Neural cell (in vitro differentiated cells): ENCODE data around the gene FOSL2.

ENCODE experiments used
- EZH2 ChIP-seq: fragments of 200-600, 300-800 bp; shearing (Covaris generic), sonication (generic); IDR thresholded peaks from 2 replicates; pipeline ENCODE4 v1.6.1; 2014; ENCODE audit warnings: antibody characterized with exemption, low read length, borderline replicate concordance, mild to moderate bottlenecking; ENCODE audit not compliant: insufficient read depth, poor library complexity, severe bottlenecking
- POLR2AphosphoS5 ChIP-seq: IDR thresholded peaks from 2 replicates; pipeline ENCODE4 v1.6.1; 2012
- RAD21 ChIP-seq: fragments of 450-650 bp; conservative IDR thresholded peaks from 2 replicates; pipeline ENCODE4 v1.6.1; 2014; ENCODE audit warnings: antibody characterized with exemption, mild to moderate bottlenecking, moderate library complexity
- TF ChIP-seq, protein P1 (sequence below): fragments of 450-650 bp; IDR thresholded peaks from 2 replicates; pipeline ENCODE4 v1.5.1; 2014; ENCODE audit warnings: antibody characterized with exemption, mild to moderate bottlenecking, moderate library complexity; ENCODE audit not compliant: poor library complexity, severe bottlenecking

DNA sequence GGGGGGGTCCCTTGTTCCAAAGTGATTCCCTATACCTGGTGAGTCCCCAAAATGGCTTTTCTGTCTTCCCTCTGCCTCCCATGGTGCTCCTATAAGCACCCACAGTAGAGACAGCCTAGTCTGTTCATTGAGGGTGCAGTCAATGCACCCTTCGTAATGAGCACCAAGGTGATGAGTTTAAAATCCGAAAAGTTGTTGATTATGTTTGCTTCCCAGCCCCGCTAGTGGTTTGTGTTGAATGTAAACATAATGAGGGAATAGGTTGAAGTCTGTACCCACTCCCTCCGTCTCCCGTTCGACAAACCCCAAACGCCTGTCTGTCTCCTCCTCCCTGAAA lies 2.3 kb downstream of the FOSL2 start:
- TF ChIP-seq POLR2AphosphoS5, result no peak
- TF ChIP-seq, protein P1, sequence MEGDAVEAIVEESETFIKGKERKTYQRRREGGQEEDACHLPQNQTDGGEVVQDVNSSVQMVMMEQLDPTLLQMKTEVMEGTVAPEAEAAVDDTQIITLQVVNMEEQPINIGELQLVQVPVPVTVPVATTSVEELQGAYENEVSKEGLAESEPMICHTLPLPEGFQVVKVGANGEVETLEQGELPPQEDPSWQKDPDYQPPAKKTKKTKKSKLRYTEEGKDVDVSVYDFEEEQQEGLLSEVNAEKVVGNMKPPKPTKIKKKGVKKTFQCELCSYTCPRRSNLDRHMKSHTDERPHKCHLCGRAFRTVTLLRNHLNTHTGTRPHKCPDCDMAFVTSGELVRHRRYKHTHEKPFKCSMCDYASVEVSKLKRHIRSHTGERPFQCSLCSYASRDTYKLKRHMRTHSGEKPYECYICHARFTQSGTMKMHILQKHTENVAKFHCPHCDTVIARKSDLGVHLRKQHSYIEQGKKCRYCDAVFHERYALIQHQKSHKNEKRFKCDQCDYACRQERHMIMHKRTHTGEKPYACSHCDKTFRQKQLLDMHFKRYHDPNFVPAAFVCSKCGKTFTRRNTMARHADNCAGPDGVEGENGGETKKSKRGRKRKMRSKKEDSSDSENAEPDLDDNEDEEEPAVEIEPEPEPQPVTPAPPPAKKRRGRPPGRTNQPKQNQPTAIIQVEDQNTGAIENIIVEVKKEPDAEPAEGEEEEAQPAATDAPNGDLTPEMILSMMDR, result no peak
- TF ChIP-seq EZH2, result no peak
- TF ChIP-seq RAD21, result no peak
